SK-N-SH treated with all-trans-retinoic acid at 6 μM for 48 hours (cell line): ENCODE data around the gene OSBPL3.

Source experiments
- ATAC-seq: fragments of 200-7000 bp; cut with Tn5 transposase; 3 replicates; pipeline ENCODE4 v1.9.1; 2020; ENCODE audit warnings: mild to moderate bottlenecking, moderate library complexity
- ARNTL ChIP-seq: fragments of 450-650 bp; formaldehyde crosslinking; IDR thresholded peaks from 2 replicates; pipeline ENCODE4 v1.5.0; 2020; ENCODE audit warnings: low read depth, mild to moderate bottlenecking, moderate library complexity, borderline replicate concordance
- BACH2 ChIP-seq: fragments of 250-450 bp; sonication (Bioruptor Pico); IDR thresholded peaks from 2 replicates; pipeline ENCODE4 v1.9.0; 2021; ENCODE audit warnings: mild to moderate bottlenecking, borderline replicate concordance
- CREB5 ChIP-seq: fragments of 250-450 bp; sonication (Bioruptor Pico); IDR thresholded peaks from 2 replicates; pipeline ENCODE4 v1.5.1; 2020; ENCODE audit warnings: low read depth, mild to moderate bottlenecking, moderate library complexity
- CSDC2 ChIP-seq: fragments of 250-450 bp; sonication (Bioruptor Pico); IDR thresholded peaks from 2 replicates; pipeline ENCODE4 v1.5.0; 2020; ENCODE audit warnings: mild to moderate bottlenecking, moderate library complexity
- CSRNP3 ChIP-seq: fragments of 250-450 bp; sonication (Bioruptor Pico); IDR thresholded peaks from 2 replicates; pipeline ENCODE4 v1.5.1; 2021; ENCODE audit warnings: mild to moderate bottlenecking, moderate library complexity
- ESRRG ChIP-seq: fragments of 250-450 bp; sonication (Bioruptor Pico); IDR thresholded peaks from 2 replicates; pipeline ENCODE4 v1.6.1; 2021; ENCODE audit warnings: mild to moderate bottlenecking
- GLIS3 ChIP-seq: fragments of 250-450 bp; sonication (Bioruptor Pico); IDR thresholded peaks from 2 replicates; pipeline ENCODE4 v1.5.0; 2020; ENCODE audit warnings: mild to moderate bottlenecking, moderate library complexity
- ISL1 ChIP-seq: fragments of 250-450 bp; sonication (Bioruptor Pico); IDR thresholded peaks from 2 replicates; pipeline ENCODE4 v2.1.2; 2022; ENCODE audit warnings: mild to moderate bottlenecking, moderate library complexity
- OSR1 ChIP-seq: fragments of 250-450 bp; sonication (Bioruptor Pico); IDR thresholded peaks from 2 replicates; pipeline ENCODE4 v1.8.0; 2022; ENCODE audit warnings: moderate library complexity, mild to moderate bottlenecking, inconsistent platforms
- PATZ1 ChIP-seq: fragments of 250-450 bp; sonication (Bioruptor Pico); IDR thresholded peaks from 2 replicates; pipeline ENCODE4 v1.8.0; 2020; ENCODE audit warnings: mild to moderate bottlenecking, moderate library complexity, borderline replicate concordance
- POU6F1 ChIP-seq: fragments of 250-450 bp; sonication (Bioruptor Pico); IDR thresholded peaks from 2 replicates; pipeline ENCODE4 v1.8.0; 2021; ENCODE audit warnings: low read depth, mild to moderate bottlenecking, moderate library complexity, borderline replicate concordance
- PPARA ChIP-seq: fragments of 250-450 bp; sonication (Bioruptor Pico); IDR thresholded peaks from 2 replicates; pipeline ENCODE4 v1.5.0; 2020; ENCODE audit warnings: mild to moderate bottlenecking, borderline replicate concordance
- SNAI2 ChIP-seq: fragments of 250-450 bp; sonication (Bioruptor Pico); IDR thresholded peaks from 2 replicates; pipeline ENCODE4 v1.5.0; 2020; ENCODE audit warnings: mild to moderate bottlenecking, moderate library complexity
- TOX ChIP-seq: fragments of 250-450 bp; sonication (Bioruptor Pico); IDR thresholded peaks from 2 replicates; pipeline ENCODE4 v1.8.0; 2021; ENCODE audit warnings: mild to moderate bottlenecking, moderate library complexity, borderline replicate concordance
- TSHZ2 ChIP-seq: fragments of 250-450 bp; sonication (Bioruptor Pico); IDR thresholded peaks from 2 replicates; pipeline ENCODE4 v1.5.0; 2020; ENCODE audit warnings: mild to moderate bottlenecking, moderate library complexity
- ZC3H10 ChIP-seq: fragments of 250-450 bp; sonication (Bioruptor Pico); IDR thresholded peaks from 2 replicates; pipeline ENCODE4 v1.5.1; 2021; ENCODE audit warnings: mild to moderate bottlenecking, moderate library complexity
- ZFP3 ChIP-seq: fragments of 250-450 bp; sonication (Bioruptor Pico); IDR thresholded peaks from 2 replicates; pipeline ENCODE4 v1.5.0; 2020; ENCODE audit warnings: mild to moderate bottlenecking, moderate library complexity
- ZNF70 ChIP-seq: fragments of 450-650 bp; formaldehyde crosslinking; IDR thresholded peaks from 2 replicates; pipeline ENCODE4 v1.5.0; 2020; ENCODE audit warnings: mild to moderate bottlenecking, moderate library complexity

Gene OSBPL3

GRCh38 chr7:24979863-24980533 lies at the start of gene OSBPL3:
TSS of gene OSBPL3 (minus strand) at chr7:24980178. CDS start at chr7:24892472, 87,706 bp downstream.
- ATAC-seq = peak; percentile 79

GRCh38 chr7:25029075-25029474 lies 49.1 kb upstream of the OSBPL3 start:
- no peak for TF ChIP-seq PATZ1
- no peak for TF ChIP-seq ZFP3
- TF ChIP-seq CSDC2 = no peak
- no peak for TF ChIP-seq GLIS3 (CRISPR knock-in tag)
- TF ChIP-seq ISL1 = no peak
- TF ChIP-seq ESRRG = no peak
- TF ChIP-seq TSHZ2 (CRISPR knock-in tag) = no peak
- no peak for TF ChIP-seq TOX (CRISPR knock-in tag)
- no peak for TF ChIP-seq OSR1 (CRISPR knock-in tag)
- no peak for TF ChIP-seq ZNF70 (CRISPR knock-in tag)
- TF ChIP-seq CSRNP3 (CRISPR knock-in tag) = no peak
- no peak for TF ChIP-seq PPARA (CRISPR knock-in tag)
- TF ChIP-seq SNAI2 (CRISPR knock-in tag) = no peak
- no peak for ATAC-seq

More at GRCh38 chr7:24979863-24980533, at the start of gene OSBPL3:
- TF ChIP-seq OSR1 (CRISPR knock-in tag) = no peak
- peak; percentile 81; the same call in 1 of the 2 replicates for TF ChIP-seq GLIS3 (CRISPR knock-in tag)

- peak; percentile 30 for ATAC-seq
- TF ChIP-seq TSHZ2 (CRISPR knock-in tag) = no peak
- TF ChIP-seq TOX (CRISPR knock-in tag) = peak; percentile 68; the same call in 1 of the 2 replicates
- 0 out of 2 replicates have a peak, but pooled peaks have one; percentile 26 for TF ChIP-seq ISL1
- no peak for TF ChIP-seq PATZ1
- peak; percentile 75; the same call in 1 of the 2 replicates for TF ChIP-seq CSDC2
- no peak for TF ChIP-seq ZC3H10 (CRISPR knock-in tag)
Observed at GRCh38 chr7:25028370-25029021, 48.5 kb upstream of the OSBPL3 start.

- TF ChIP-seq GLIS3 (CRISPR knock-in tag) = no peak
- no peak for TF ChIP-seq ISL1
- no peak for TF ChIP-seq POU6F1 (CRISPR knock-in tag)
- no peak for TF ChIP-seq ARNTL (CRISPR knock-in tag)
- no peak for TF ChIP-seq TOX (CRISPR knock-in tag)
- no peak for TF ChIP-seq CREB5
- no peak for TF ChIP-seq BACH2
- no peak for TF ChIP-seq ZNF70 (CRISPR knock-in tag)
- TF ChIP-seq ESRRG = no peak
- no peak for ATAC-seq
Observed at GRCh38 chr7:25026156-25026555, 46.2 kb upstream of the OSBPL3 start.
